Choroid plexus epithelial cell (primary cell): ENCODE results near the gene PIK3IP1.

Source experiments
- DNase-seq: peaks from one replicate; pipeline ENCODE4 v3.0.0-alpha.2; 2010; ENCODE audit warnings: low read depth
- H3K4me3 ChIP-seq: 2 replicates; pipeline ENCODE4 v1.5.1; 2011; ENCODE audit warnings: low read depth, mild to moderate bottlenecking, control low read depth, low read length, moderate library complexity
- CTCF ChIP-seq: conservative IDR thresholded peaks from 2 replicates; pipeline ENCODE4 v1.5.1; 2011; ENCODE audit warnings: low read depth, mild to moderate bottlenecking, control low read depth, inconsistent platforms, low read length, moderate library complexity

The PIK3IP1 gene

GRCh38 chr22:31278626-31279326, 13.5 kb downstream of the PIK3IP1 start:
- H3K4me3 ChIP-seq = no peak overlapping the region

GRCh38 chr22:31278151-31278621, 14.1 kb downstream of the PIK3IP1 start:
- H3K4me3 ChIP-seq = no peak overlapping the region
- DNase-seq = no peak
- no peak for TF ChIP-seq CTCF

More at GRCh38 chr22:31278626-31279326, 13.5 kb downstream of the PIK3IP1 start:
- DNase-seq = peak; percentile 58
- no peak for TF ChIP-seq CTCF

GRCh38 chr22:31277741-31278140, 14.5 kb downstream of the PIK3IP1 start:
- TF ChIP-seq CTCF = no peak

GRCh38 chr22:31276426-31277167, 15.7 kb downstream of the PIK3IP1 start:
- TF ChIP-seq CTCF = no peak
- H3K4me3 ChIP-seq = no peak overlapping the region
- DNase-seq = no peak

More at GRCh38 chr22:31277741-31278140, 14.5 kb downstream of the PIK3IP1 start:
- no peak overlapping the region for H3K4me3 ChIP-seq
- no peak for DNase-seq

GRCh38 chr22:31275576-31275975, 16.7 kb downstream of the PIK3IP1 start:
- DNase-seq = no peak
- no peak overlapping the region for H3K4me3 ChIP-seq
- TF ChIP-seq CTCF = no peak

- no peak for DNase-seq
- no peak overlapping the region for H3K4me3 ChIP-seq
- no peak for TF ChIP-seq CTCF
Observed at GRCh38 chr22:31275018-31275417, 17.3 kb downstream of the PIK3IP1 start.
